ENCODE data around the gene IFITM5. TPM values are rescaled to one million over a fixed set of nuclear protein-coding genes. Genes with fewer than 3 reads are reported as not detected.

IFITM5 gene
- total and polyA plus RNA-seq, 4 donors, result not detected

- no peaks in the 10 kb centered on the region for H3K9me3 ChIP-seq (ENCODE audit: control insufficient read depth in 4 of 4, insufficient read depth in 3 of 4, low read length in 3 of 4)
- TF ChIP-seq CTCF (IDR thresholded peaks at IDR 0.05; ENCODE audit: control extremely low read depth, extremely low read depth), result no peak
- no peak overlapping the region for H3K27ac ChIP-seq (ENCODE audit: low read depth in 1 of 2, low read length in 1 of 2)
- no peak for ATAC-seq (ENCODE audit: insufficient read depth, low FRiP score)
- peak in 1 of 3 donors; percentile 48 for DNase-seq
- peak overlapping the region; percentile 5 for H3K4me3 ChIP-seq
- H3K4me1 ChIP-seq (ENCODE audit: control insufficient read depth in 5 of 5, insufficient read depth in 5 of 5, low read length in 5 of 5), result peaks cover 0 to 15% (median 0%) of the 10 kb centered on the region in 5 donors
- H3K36me3 ChIP-seq (ENCODE audit: control insufficient read depth in 4 of 4, insufficient read depth in 4 of 4, low read length in 4 of 4), result no peaks in the 10 kb centered on the region
- peaks cover 0 to 70% (median 36%) of the 10 kb centered on the region in 3 donors for H3K27me3 ChIP-seq (ENCODE audit: control insufficient read depth in 3 of 3, insufficient read depth in 3 of 3, low read length in 2 of 3)
- WGBS, 2 donors, result 12 to 17% methylated on average over 82 to 97 of the region's 97 CpGs
- no peak overlapping the region for H3K9ac ChIP-seq (ENCODE audit: insufficient read depth in 1 of 2, low read length in 2 of 2)
These were observed 20.0 kb downstream of the IFITM5 start for GRCh38 chr11:279040-279965.

- ATAC-seq (ENCODE audit: insufficient read depth, low FRiP score) (no peak), DNase-seq (no peak)
- H3K4me1 ChIP-seq (ENCODE audit: control insufficient read depth in 5 of 5, insufficient read depth in 5 of 5, low read length in 5 of 5), result peaks cover 0 to 15% (median 0%) of the 10 kb centered on the region in 5 donors
- H3K27ac ChIP-seq (ENCODE audit: low read depth in 1 of 2, low read length in 1 of 2), result no peak within 1 kb of the TSS
- 66 to 77% methylated on average over 21 of the region's 21 CpGs for WGBS, 2 donors
- H3K27me3 ChIP-seq (ENCODE audit: control insufficient read depth in 3 of 3, insufficient read depth in 3 of 3, low read length in 2 of 3), result peaks cover 0 to 70% (median 32%) of the 10 kb centered on the region in 3 donors
- no peaks in the 10 kb centered on the region for H3K9me3 ChIP-seq (ENCODE audit: control insufficient read depth in 4 of 4, insufficient read depth in 3 of 4, low read length in 3 of 4)
- H3K4me3 ChIP-seq, result peak within 1 kb of the TSS; percentile 5
- H3K36me3 ChIP-seq (ENCODE audit: control insufficient read depth in 4 of 4, insufficient read depth in 4 of 4, low read length in 4 of 4), result no peaks in the 10 kb centered on the region
- no peak for TF ChIP-seq CTCF (IDR thresholded peaks at IDR 0.05; ENCODE audit: control extremely low read depth, extremely low read depth)
- H3K9ac ChIP-seq (ENCODE audit: insufficient read depth in 1 of 2, low read length in 2 of 2), result no peak within 1 kb of the TSS
These were observed 21.1 kb downstream of the IFITM5 start, which contains the start of gene NLRP6 for GRCh38 chr11:278001-278951. NLRP6 (plus strand) TSS chr11:278407; CDS start chr11:278570, 163 bp downstream.

GRCh38 chr11:276219-276618 lies 23.1 kb downstream of the IFITM5 start:
- no peak for TF ChIP-seq CTCF (IDR thresholded peaks at IDR 0.05; ENCODE audit: control extremely low read depth, extremely low read depth)
- Histone ChIP-seq H3K4me3 (no peak overlapping the region), H3K36me3 (ENCODE audit: control insufficient read depth in 4 of 4, insufficient read depth in 4 of 4, low read length in 4 of 4) (no peaks in the 10 kb centered on the region), H3K27ac (ENCODE audit: low read depth in 1 of 2, low read length in 1 of 2) (no peak overlapping the region), H3K27me3 (ENCODE audit: control insufficient read depth in 3 of 3, insufficient read depth in 3 of 3, low read length in 2 of 3) (peaks cover 0 to 56% (median 17%) of the 10 kb centered on the region in 3 donors), H3K9me3 (ENCODE audit: control insufficient read depth in 4 of 4, insufficient read depth in 3 of 4, low read length in 3 of 4) (no peaks in the 10 kb centered on the region), H3K9ac (ENCODE audit: insufficient read depth in 1 of 2, low read length in 2 of 2) (no peak overlapping the region), H3K4me1 (ENCODE audit: control insufficient read depth in 5 of 5, insufficient read depth in 5 of 5, low read length in 5 of 5) (peaks cover 0 to 15% (median 0%) of the 10 kb centered on the region in 5 donors)
- DNase-seq (no peak), ATAC-seq (ENCODE audit: insufficient read depth, low FRiP score) (no peak)

Measured in lung (tissue), 12 donors.